NCI-H1048 (cell line): ENCODE results near the gene RET.
"Not testable (repeated sequence)": the region's sequence is repeated elsewhere in the genome, so short reads cannot be mapped to it uniquely, and the experiment has no call there.

ENCODE experiments used
- DNase-seq: peaks from one replicate; lab custom pipeline; 2025; lab: John Stamatoyannopoulos, UW

RET gene

GRCh38 chr10:43078175-43078985, 1.5 kb downstream of the RET start:
- no peak for DNase-seq

DNA sequence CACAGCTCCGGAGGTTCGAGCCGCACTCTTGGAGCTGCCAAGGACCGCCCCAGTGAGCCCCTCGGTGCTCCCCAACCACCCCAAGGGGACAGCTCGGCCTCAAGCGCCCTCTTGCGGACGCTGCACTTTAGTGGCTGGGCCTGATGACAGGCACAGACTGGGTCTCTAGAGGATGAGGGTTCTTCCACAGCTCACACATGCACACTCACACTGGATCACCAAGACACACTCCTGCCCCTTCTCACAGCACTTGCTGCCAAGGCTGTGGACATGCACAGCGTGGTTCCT, 2.1 kb downstream of the RET start:
- DNase-seq, result no peak

- no peak for DNase-seq
Observed at GRCh38 chr10:43079856-43080255, 3.0 kb downstream of the RET start.

- DNase-seq, result no peak
Observed at GRCh38 chr10:43082087-43082486, 5.2 kb downstream of the RET start.

GRCh38 chr10:43082746-43083145, 5.9 kb downstream of the RET start:
- DNase-seq, result no peak

DNA sequence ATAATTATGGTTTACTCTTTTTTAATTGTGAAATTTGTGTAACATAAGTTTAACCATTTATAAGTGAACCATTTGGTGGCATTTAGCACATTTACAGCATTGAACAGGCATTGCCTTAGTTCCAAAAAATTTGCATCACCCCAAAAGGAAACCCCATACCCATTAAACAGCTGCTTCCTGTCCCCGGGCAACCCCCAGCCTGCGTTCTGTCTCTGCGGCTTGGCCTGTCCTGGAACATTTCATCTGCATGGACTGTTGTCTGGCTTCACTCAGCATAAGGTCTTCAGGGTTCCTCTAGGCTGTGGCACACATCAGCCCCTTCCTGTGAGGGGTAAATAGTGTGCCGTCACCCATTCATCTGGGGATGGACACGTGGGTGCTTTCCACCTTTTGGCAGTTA, 6.9 kb downstream of the RET start:
- no peak for DNase-seq

DNA sequence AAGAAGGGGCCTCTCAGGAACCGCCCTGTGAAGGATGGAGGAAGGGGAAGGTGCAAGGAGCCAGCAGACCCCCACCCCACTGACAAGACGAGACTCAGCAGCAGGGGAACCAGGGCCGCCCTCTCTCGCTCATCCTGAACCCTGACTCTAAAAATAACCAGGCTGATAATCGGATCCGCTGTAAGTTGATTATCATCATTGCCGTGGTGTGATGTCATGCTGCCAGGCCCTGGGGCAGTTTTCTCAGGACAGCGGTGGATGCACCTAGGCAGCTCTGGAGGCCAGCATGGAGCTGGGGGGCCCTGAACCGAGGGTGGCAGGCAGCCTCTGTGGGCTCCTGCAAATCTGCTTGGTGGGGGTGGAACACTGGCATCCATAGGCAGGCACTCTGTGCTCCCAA, 7.9 kb downstream of the RET start:
- DNase-seq, result no peak

- no peak for DNase-seq
Observed at GRCh38 chr10:43086321-43086942, 9.6 kb downstream of the RET start.

GRCh38 chr10:43089519-43089918, 12.7 kb downstream of the RET start:
- no peak for DNase-seq

- no peak for DNase-seq
Observed at GRCh38 chr10:43090188-43090587, 13.3 kb downstream of the RET start.

- DNase-seq, result no peak
Observed at GRCh38 chr10:43090664-43091063, 13.8 kb downstream of the RET start.

GRCh38 chr10:43091846-43092245, 15.0 kb downstream of the RET start:
- no peak for DNase-seq

DNA sequence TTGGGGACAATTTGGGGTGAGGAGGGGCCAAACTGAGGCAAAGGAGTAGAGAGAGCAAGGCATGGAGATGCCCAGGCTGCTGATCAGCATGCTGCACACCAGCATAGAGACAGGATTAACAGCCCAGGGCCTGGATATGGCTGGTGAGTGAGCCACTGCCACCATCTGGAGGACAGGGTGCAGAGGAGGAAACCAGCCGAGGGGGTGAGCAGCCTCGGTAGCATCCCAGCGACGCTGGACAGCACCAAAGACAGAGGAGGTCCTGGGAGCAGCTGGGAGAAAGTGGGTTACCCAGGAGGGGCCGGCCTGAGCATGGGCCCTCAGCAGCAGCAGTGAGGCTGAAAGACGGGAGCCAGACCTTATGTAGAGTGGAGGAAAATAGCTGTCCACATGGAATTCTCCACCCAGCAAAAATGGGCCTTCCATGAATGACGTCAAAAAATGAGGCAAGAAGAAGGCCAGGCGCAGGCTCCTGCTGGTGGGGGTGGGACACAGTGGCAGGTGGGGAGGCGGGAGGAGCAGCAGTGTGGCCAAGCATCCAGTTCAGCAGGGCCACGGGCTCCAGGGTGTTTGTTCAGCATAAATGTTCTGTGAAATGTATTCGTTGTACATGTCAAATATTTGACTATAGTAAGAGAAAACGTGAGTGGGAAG, 16.7 kb downstream of the RET start:
- DNase-seq, result no peak

DNA sequence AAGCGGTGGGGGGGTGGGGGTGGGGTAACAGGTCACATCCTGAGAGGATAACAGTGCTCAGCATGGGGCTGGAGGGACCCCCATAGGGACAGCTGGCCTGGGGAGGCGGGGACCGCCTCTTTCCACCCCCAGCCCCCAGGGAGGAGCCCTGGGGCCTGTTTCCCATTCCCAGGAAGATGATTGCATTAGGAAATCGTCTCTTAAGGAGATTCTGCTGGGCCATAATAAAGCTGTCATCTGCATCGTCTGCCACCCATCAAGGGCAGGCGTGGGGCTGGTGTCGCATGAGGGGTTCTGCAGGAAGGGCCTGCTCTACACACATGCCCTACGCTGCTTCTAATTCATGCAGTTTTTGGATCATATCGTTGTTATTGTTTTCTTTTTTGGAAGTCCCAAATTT, 17.2 kb downstream of the RET start:
- DNase-seq, result no peak

DNA sequence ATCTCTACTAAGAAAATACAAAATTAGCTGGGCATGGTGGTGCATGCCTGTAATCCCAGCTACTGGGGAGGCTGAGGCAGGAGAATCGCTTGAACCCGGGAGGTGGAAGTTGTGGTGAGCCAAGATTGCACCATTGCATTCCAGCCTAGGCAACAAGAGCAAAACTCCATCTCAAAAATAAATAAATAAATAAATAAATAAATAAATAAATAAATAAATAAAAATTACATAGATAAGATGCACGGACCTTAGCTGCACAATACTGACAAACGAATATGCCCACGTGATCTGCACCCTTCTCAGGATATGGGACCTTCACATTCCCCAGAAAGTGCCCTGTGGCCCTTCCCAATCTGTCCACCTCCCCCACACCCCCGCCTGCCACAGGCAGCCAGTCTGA, 22.5 kb downstream of the RET start:
- not testable (repeated sequence) for DNase-seq

GRCh38 chr10:43099928-43100327, 23.1 kb downstream of the RET start:
- DNase-seq, result no peak

GRCh38 chr10:43100366-43100765, 23.5 kb downstream of the RET start:
- DNase-seq, result no peak

- no peak for DNase-seq
Observed at GRCh38 chr10:43102063-43102828, 25.4 kb downstream of the RET start.

GRCh38 chr10:43105102-43105955, 28.5 kb downstream of the RET start:
- DNase-seq, result no peak

- DNase-seq, result no peak
Observed at GRCh38 chr10:43105956-43106229, 29.0 kb downstream of the RET start.

- DNase-seq, result no peak
Observed at GRCh38 chr10:43106256-43107091, 29.6 kb downstream of the RET start.
